Activated T-helper 2 cell treated with anti-CD3 and anti-CD28 coated beads, Interferon-gamma antibody, Interleukin-2, Interleukin-4, amounts not matched to agents 10 μg/mL and 5 μg/mL and 100 μg/mL, durations not matched to agents 14 hours and 24 hours and 36 hours (primary cell): Measurements from ENCODE around the gene PRRT3. TPM values are rescaled to one million over a fixed set of nuclear protein-coding genes. Genes with fewer than 3 reads are reported as not detected.
"Not testable (repeated sequence)": the region's sequence is repeated elsewhere in the genome, so short reads cannot be mapped to it uniquely, and the experiment has no call there.

ENCODE experiments used
- DNase-seq: peaks from one replicate; pipeline ENCODE4 v3.0.0; 2021; ENCODE audit warnings: low spot score
- H3K27ac Mint-ChIP-seq: one replicate; pipeline ENCODE4 v1.8.0; 2021; ENCODE audit warnings: mixed read lengths
- H3K27me3 Mint-ChIP-seq: one replicate; pipeline ENCODE4 v1.8.0; 2021; ENCODE audit warnings: low read depth, mixed read lengths
- H3K36me3 Mint-ChIP-seq: one replicate; pipeline ENCODE4 v1.8.0; 2021; ENCODE audit warnings: low read depth, mixed read lengths
- H3K4me1 Mint-ChIP-seq: one replicate; pipeline ENCODE4 v1.8.0; 2021; ENCODE audit warnings: low read depth, mixed read lengths
- H3K4me3 Mint-ChIP-seq: one replicate; pipeline ENCODE4 v1.8.0; 2021; ENCODE audit warnings: low read depth, mild to moderate bottlenecking, moderate library complexity, mixed read lengths
- H3K9me3 Mint-ChIP-seq: one replicate; pipeline ENCODE4 v1.8.0; 2021; ENCODE audit warnings: mixed read lengths
- intact Hi-C: fragments of 100-400 bp; cut with micrococcal nuclease; formaldehyde crosslinking; loops from one replicate; pipeline ENCODE4 v1.15.1; 2023
- total RNA-seq: library from RNA; stranded (reverse); gene quantifications from 2 replicates; pipeline ENCODE4 v1.2.3, GENCODE V29; 2022

The PRRT3 gene
- total RNA-seq, 1 donor from 2014 or later = 10.7 TPM

DNA sequence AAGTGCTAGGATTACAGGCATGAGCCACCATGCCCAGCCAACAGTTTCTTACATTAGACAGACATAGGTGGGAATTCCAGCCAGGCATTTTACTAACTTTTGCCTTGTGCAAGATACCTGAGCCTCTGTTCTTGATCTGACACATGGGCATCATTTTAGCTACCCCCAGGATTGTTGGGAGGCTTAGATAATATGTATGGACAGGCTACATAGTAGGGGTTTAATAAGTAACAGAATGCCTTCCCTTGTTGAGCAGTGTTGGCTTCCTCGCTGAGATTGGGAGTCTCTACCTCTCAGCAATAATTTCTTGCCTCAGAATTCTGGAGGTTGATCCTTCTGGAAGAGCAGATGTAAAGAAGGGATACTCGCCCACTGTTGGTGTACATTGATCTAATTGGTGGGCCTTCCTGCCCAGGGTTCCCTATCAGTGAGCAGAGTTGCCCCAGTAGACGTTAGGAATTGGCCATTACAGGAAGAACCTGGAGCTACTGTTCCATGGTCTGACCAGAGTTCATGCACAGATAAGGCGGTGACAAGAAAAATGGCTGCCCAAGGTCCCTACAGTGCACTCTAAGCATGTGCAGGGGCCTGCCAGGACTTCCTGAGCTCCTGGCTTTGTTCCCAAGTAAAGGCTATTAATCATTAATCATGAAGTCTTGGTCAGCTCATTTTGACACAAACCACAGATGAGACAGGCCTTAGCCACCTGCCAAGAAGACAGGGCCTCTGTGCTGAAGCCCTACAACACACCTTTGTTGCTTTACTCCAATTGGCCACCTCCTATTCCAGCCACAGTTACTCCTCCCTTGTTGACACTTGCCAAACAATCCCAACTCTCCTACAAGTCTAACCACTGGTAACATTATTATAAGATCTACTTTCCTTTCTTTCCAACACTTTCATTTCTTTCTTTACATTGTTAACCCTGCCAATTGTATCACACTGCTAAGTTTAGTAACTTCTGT, 54.5 kb downstream of the PRRT3 start:
- Mint-ChIP-seq H3K4me1 (peaks cover 34% of the 10 kb centered on the region), H3K36me3 (peaks cover 28% of the 10 kb centered on the region), H3K9me3 (no peaks in the 10 kb centered on the region), H3K4me3 (no peak overlapping the region), H3K27ac (no peak overlapping the region), H3K27me3 (no peaks in the 10 kb centered on the region)
- no peak for DNase-seq
- intact Hi-C loops = no loop called here

DNA sequence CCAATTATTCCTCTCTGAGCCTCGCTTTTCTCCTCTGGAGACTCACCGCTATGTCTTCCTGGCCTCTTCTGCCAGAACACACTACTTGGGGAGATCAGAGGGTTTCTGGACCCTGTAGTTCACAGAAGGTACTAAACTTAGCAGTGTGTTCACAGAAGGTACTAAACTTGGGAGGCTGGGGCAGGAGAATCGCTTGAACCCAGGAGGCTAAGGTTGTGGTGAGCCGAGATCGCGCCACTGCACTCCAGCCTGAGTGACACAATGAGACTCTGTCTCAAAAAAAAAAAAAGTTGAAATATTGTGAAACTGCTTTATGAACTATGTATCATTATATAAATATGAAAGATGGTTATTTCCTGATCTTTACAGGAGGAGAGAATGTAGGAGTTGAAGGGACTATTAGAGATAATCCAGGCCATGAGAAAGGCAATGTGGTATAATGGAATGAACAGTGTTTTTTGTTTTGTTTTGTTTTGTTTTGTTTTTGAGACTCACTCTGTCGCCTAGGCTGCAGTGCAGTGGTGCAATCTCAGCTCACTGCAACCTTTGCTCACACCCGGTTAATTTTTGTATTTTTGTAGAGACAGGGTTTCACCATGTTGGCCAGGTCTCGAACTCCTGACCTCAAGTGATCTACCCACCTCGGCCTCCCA, 55.3 kb downstream of the PRRT3 start:
- H3K27ac Mint-ChIP-seq, H3K9me3 Mint-ChIP-seq, H3K4me3 Mint-ChIP-seq, intact Hi-C loops, H3K27me3 Mint-ChIP-seq, DNase-seq: not testable (repeated sequence)
- Mint-ChIP-seq H3K36me3 (peaks cover 34% of the 10 kb centered on the region), H3K4me1 (peaks cover 30% of the 10 kb centered on the region)

DNA sequence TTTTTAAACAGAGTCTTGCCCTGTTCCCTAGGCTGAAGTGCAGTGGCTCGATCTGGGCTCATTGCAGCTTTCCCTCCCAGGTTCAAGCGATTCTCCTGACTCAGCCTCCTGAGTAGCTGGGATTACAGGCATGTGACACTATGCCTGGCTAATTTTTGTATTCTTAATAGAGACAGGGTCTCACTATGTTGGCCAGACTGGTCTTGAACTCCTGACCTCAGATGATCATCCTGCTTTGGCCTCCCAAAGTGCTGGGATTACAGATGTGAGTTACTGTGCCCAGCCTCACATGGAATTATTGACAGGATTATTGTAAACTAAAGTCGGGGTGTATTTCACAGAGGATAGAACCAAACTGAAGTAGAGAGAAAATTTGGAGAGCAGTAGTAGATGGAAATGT, 56.5 kb downstream of the PRRT3 start:
- peaks cover 42% of the 10 kb centered on the region for H3K36me3 Mint-ChIP-seq
- H3K27me3 Mint-ChIP-seq, intact Hi-C loops, H3K9me3 Mint-ChIP-seq, H3K27ac Mint-ChIP-seq, DNase-seq, H3K4me3 Mint-ChIP-seq: not testable (repeated sequence)
- H3K4me1 Mint-ChIP-seq = peaks cover 29% of the 10 kb centered on the region

Other genes with a start within 250 kb of the PRRT3 start
- 0.50 TPM in 1 of 2 replicates, not detected in the other for gene CPNE9, start 248.6 kb downstream of the PRRT3 start, total RNA-seq
- gene BRPF1, start 220.7 kb downstream of the PRRT3 start, total RNA-seq = 34.2 and 35.8 TPM in 2 replicates
- gene OGG1, start 202.5 kb downstream of the PRRT3 start, total RNA-seq = 33.0 and 38.4 TPM in 2 replicates
- gene CAMK1, start 182.5 kb downstream of the PRRT3 start, total RNA-seq = 113 and 116 TPM in 2 replicates
- 86.6 and 89.2 TPM in 2 replicates for gene TADA3, start 159.9 kb downstream of the PRRT3 start, total RNA-seq
- gene ARPC4, start 159.3 kb downstream of the PRRT3 start, total RNA-seq = 253 and 268 TPM in 2 replicates
- 51.0 and 56.5 TPM in 2 replicates for gene TTLL3, start 142.1 kb downstream of the PRRT3 start, total RNA-seq
- gene RPUSD3, start 108.4 kb downstream of the PRRT3 start, total RNA-seq = 70.0 and 71.1 TPM in 2 replicates
- not detected in 2 replicates for gene CIDEC, start 72.2 kb downstream of the PRRT3 start, total RNA-seq
- gene JAGN1, start 61.8 kb downstream of the PRRT3 start, total RNA-seq = 31.7 and 33.3 TPM in 2 replicates
- 0.78 and 1.0 TPM in 2 replicates for gene IL17RE, start 49.6 kb downstream of the PRRT3 start, total RNA-seq
- gene IL17RC, start 35.3 kb downstream of the PRRT3 start, total RNA-seq = 0.27 and 0.48 TPM in 2 replicates
- gene CRELD1, start 18.6 kb downstream of the PRRT3 start, total RNA-seq = 22.9 and 24.0 TPM in 2 replicates
- gene EMC3, start 34.4 kb upstream of the PRRT3 start, total RNA-seq = 35.9 and 43.5 TPM in 2 replicates
- gene FANCD2, start 74.0 kb upstream of the PRRT3 start, total RNA-seq = 54.4 and 55.1 TPM in 2 replicates
- not detected in 2 replicates for gene FANCD2OS, start 155.8 kb upstream of the PRRT3 start, total RNA-seq
- 94.4 and 100 TPM in 2 replicates for gene BRK1, start 163.3 kb upstream of the PRRT3 start, total RNA-seq
- 54.0 and 54.9 TPM in 2 replicates for gene VHL, start 189.4 kb upstream of the PRRT3 start, total RNA-seq
- gene IRAK2, start 212.5 kb upstream of the PRRT3 start, total RNA-seq = 2.4 and 2.6 TPM in 2 replicates